MM.1S (cell line): ENCODE measurements around the gene MAGI2.

ENCODE experiments used
- CTCF ChIP-seq: fragments of 300-600 bp; sonication (generic); IDR thresholded peaks from 2 replicates; pipeline ENCODE4 v1.5.1; 2016; ENCODE audit warnings: antibody characterized with exemption, low read length, mixed read lengths
- EZH2phosphoT487 ChIP-seq: fragments of 300-600 bp; sonication (generic); IDR thresholded peaks from 2 replicates; pipeline ENCODE4 v1.6.1; 2018; ENCODE audit warnings: antibody characterized with exemption, low read length

- TF ChIP-seq CTCF (no peak), EZH2phosphoT487 (no peak)
Measured at GRCh38 chr7:78306634-78307033, 1146.8 kb downstream of the MAGI2 start.
